Activated T-cell treated with anti-CD3 and anti-CD28 coated beads for 48 hours (primary cell): ENCODE data around the gene CRYBG1.
"Not testable (repeated sequence)": the region's sequence is repeated elsewhere in the genome, so short reads cannot be mapped to it uniquely, and the experiment has no call there.

ENCODE experiments used
- DNase-seq: peaks from one replicate; pipeline ENCODE4 v3.0.0-alpha.2; 2020; ENCODE audit warnings: low read depth

The CRYBG1 gene

DNA sequence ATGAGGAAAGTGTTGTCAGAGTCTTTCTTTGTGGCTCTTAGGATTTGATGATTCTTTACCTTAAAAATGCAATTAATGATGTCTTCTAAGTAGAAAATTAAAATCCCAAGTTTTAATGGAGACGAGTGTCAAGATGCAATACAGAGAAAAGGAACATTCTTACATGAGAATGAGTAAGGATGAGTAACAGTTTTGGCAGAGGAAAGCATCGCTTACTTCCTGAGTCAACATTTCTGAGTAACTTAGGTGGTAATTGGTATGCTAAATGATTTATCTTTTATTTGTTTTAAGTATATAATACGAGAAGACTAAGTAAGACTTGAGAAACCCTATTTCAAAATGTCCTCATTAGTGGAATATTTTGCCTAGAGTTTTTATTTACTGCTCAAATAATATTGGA, 167.5 kb downstream of the CRYBG1 start:
- no peak for DNase-seq

DNA sequence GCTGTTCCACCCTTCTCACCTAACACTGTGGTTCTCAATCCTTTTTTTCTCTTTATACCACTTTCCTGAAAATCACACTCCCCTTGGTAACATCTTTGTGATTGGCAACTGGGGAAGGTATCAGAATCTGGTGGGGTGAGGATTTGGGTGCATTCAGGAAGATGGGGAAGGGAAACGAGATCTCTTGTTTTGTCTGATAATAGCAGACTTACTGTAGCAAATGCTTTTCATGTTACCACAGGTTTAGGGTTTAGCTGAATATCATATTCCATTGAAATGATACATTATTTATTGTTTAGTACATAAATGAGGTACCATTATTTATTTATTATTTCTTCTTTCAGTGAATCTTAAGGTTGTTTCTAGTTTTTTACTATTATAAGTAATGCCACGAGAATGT, 168.0 kb downstream of the CRYBG1 start:
- no peak for DNase-seq

DNA sequence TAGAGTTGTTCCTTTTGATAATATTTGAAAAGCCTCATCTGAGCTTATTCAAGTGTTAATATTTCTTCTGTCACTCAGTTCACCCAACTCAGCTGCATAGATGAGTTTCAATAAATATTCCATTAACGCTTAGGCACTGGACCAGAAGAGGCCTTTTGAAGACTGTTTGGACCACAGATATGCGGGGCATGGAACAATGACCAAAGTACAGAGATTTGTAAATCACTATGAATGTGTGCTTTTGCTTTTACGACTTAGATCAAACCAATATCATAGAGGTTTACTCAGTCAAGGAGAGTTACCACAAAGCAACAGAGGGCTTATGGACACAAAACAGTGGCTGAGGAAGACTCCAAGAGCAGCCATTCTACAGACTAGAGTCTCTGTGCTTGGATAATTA, 168.9 kb downstream of the CRYBG1 start:
- no peak for DNase-seq

DNA sequence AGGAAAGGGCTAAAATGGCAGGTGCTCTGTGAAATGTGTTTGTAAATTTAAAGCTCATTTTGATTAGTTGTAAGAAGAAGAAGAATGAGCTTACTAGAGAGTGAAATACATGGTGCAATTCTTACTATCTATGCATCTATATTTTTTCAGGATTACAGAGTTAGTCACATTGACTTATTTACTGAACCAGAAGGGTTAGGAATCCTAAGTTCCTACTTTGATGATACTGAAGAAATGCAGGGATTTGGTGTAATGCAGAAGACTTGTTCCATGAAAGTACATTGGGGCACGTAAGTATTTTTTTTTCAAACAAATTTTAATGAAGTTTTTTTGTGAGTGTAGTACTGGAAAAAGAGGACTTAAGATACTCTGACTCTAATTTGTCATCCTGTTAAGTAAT, 169.5 kb downstream of the CRYBG1 start:
- no peak for DNase-seq

DNA sequence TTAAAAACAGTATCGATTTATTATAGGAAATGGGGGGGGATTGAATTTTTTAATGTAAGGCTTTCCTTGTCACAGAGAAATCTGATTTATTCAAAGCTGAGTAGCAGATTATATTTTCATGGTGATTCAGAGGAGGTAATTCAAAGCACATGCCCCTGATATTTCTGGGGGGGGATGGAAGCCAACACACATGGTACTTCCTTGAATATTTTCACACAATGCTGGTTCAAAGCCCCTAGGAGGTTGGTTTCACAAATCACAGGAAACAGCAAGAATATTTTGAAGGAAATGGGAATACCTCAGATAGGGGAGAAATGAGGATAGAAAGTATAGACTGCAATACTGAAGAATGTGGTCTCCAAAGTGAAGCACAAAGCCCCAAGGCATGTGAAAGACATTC, 170.0 kb downstream of the CRYBG1 start:
- no peak for DNase-seq

DNA sequence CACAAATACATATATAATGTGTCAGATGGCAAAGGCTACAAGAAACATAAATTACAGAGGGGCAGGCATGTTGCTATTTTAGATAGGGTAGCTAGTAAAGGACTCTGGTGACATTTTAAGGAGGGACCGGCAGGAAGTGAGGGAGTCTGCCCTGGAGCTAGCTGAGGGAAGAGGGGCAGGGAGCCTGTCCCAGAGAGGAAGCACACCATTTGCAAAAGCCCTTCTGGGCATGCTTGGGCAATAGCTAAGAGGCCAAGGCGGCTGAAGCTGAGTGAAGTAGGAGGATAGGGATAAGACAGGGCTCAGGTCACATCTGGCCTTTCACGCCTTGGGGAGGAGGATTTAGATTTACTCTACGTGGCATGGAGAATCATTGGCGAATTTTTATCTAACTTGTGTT, 172.5 kb downstream of the CRYBG1 start:
- DNase-seq = no peak

DNA sequence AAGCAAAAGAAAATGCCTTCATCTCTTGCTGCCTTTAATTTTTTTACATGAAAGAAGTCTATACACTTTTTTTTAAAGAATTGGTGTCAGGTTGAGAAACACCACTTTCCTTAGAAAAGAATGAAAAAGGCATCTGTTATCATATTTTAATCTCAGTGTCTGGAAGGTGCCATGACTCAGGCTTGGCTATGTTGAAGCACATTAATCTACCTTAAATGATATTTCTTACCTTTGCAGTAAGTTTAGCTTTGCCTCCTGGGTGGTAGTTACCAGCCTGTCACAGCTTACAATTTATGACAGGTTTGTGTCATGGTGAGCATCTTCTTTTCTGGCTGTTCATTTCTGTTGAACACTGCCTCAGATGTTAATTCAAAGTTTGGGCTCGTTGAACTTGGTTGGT, 173.5 kb downstream of the CRYBG1 start:
- DNase-seq = no peak

DNA sequence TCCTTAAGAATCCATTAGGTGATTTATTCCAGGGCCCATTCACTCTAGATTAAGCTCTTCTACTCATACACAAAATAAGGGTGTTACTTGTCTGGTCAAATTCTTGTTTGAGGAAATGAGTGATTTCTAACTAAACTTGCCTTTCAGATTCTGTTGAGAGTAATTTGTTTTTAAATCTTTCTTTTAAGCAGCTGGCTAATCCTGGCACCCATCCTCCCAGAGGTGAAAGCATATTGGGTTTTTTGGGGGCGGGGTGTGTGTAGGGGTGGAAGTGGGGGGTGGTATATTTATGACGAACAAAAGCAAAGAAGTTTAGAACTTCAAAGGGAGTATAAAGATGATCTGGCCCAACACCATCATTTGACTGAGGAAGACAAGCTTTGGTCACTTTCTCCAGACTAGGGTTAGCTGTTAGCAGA, 174.1 kb downstream of the CRYBG1 start:
- no peak for DNase-seq

DNA sequence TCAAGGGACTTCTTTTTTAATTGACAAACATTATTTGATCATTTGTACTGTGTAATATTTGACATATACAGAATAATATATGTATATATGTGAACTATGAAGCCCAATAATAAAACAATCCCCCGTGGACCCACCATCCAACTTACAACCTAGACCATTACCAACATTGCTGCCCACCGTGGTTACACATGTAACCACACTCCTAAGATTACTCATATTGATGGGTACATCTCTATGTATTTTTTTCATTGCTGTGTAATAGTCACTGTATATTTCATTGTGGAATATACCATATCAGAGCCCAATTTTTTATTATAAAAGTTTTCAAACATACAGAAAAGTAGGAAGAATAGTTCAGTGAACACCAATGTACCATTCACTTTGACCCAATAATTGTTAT, 174.5 kb downstream of the CRYBG1 start:
- no peak for DNase-seq

DNA sequence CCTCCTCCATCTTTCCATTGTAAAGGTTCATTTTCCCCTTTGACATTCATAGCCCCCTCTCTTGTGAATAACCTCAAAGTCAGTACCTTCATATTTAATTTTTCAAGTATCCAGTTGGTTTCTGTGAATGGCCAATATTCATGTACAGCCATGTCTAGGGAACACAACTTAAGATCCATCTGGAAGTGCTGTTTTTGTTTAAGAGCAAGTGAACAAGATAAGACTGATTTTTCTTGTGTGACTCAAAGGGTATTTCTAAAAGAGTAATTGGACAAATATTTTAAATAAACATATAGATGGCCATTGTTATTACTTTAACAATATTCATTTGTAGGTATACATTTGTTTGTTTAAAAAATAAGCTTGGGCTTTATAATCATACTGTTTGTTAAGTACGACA, 175.8 kb downstream of the CRYBG1 start:
- no peak for DNase-seq

DNA sequence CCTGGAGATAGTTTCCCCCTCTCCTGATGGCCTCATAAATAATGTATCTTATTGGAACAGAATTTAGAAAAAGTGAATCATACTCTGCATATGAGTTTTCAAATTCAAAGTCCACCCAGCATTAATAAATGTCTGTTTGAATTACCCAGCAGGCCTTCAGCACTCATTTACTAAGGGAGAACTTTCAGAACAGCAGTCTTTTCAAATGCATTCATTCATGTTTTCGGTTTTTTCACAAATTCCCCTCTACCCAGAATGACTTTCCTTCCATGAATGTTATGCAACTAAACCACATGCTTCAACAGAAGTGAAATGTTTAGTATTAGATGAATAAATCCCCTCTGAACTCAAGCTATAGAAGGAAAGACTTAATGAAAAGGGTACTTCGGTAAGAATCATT, 176.3 kb downstream of the CRYBG1 start:
- no peak for DNase-seq

DNA sequence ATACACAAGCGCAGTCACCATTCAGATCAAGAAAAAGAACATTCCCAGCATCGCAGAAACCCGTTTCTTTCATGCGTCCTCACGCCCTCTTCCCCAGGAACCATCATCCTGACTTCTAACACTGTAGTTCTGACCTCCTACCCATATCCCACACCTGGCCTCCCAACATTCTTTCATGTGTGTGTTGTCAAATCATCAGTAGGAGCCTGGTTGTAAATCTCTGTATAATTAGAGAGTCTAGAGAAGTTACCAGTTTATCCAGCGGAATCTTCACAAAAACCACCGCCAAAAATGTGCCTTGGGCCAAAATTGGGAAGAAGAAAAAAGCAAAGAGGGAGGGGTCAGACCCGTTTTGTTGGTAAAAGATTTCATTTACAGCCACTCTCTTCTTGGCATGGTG, 177.1 kb downstream of the CRYBG1 start:
- DNase-seq = no peak

DNA sequence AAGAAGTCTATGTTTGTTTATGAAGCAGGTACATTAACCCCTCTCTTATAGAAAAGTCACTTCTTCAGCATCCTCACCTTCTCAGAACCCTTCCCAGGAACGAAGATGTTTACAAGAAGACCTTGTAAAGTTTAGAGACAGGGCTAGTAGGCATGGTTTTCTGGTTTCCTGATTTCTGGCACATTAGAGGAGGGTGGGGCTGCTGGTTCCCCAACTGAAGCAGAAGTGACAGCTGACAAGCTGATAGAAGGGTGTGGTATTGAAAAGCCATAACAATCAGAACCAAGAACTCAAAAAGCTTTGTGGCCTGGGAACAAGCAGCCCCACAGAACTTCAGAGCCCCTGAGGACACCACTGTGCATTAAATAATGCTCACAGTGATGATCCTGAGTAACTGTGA, 177.6 kb downstream of the CRYBG1 start:
- no peak for DNase-seq

DNA sequence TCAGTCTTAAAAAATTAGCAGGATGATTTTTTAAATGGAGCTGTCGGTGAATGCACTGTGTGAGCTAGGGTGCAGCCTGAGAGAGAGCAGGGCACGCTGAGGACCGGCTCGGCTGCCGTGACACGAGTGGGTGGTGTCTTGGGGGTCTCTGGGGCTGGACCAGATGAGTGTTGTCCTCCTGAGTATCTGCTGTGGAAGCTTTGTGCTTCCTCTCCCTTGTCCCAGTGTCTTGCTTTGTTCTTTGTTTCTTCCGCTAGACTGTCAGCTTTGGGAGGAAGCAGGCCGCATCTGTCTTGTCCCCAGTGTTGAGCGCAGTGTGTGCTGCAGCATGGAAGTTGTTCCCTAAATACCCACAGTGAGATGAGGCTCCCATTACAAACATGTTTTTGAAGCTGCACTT, 179.4 kb downstream of the CRYBG1 start:
- DNase-seq = no peak

DNA sequence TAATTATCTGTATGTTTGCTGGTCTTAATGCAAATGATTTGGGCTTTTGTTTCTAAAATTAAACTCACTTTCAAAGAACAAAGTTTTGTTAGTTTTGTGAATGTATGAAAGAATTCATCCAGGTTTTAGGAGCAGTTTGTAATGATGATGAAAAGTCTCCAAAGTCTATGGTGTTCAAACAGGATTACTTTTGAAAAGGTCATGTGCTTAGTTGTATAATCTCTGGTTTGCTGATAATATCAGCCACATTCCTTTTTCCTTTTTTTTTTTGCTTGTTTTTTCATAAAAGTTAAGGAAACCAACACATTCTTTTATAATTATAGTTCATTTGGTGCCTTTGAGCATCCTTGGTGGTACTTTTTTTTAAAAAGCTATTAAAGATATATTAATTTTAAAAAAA, 179.9 kb downstream of the CRYBG1 start:
- no peak for DNase-seq

DNA sequence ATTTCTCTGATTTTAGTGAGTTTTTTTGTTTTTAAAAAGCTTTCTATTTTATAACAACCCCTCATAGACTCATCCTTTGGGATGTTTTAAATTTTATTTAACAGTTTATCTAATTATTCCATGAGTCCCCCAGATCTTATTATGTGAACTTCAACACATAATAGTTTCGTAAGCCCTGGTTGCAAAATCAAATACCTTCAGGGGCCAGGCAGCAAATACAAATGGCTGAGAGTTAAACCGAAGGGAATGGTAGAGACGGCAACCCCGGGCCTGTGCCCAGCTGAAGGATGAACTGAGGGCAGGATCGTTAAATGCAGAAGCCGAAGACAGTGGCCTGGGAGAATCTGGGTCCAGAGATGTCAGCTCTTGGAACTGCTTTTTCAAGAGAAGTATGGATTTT, 180.4 kb downstream of the CRYBG1 start:
- no peak for DNase-seq

DNA sequence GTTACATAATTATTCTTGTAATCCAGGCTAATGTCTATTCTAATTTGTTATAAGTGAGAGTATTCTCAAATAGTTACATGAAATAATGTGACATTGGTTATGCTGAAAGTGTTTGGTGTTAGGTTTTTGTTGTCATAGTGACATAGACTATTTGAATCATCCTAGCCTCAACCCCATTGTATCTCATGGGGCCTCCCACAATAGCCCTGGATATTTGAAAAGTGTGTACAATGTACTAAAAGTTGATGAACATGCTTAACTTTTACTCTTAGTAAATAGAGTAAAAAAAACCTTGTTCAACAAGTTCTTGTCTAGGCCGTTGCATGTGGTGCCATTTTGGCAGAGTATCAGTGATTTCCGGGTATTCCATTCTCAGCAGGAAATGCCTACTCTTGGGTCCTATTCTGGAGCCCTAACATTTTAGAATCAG, 185.8 kb downstream of the CRYBG1 start:
- no peak for DNase-seq

DNA sequence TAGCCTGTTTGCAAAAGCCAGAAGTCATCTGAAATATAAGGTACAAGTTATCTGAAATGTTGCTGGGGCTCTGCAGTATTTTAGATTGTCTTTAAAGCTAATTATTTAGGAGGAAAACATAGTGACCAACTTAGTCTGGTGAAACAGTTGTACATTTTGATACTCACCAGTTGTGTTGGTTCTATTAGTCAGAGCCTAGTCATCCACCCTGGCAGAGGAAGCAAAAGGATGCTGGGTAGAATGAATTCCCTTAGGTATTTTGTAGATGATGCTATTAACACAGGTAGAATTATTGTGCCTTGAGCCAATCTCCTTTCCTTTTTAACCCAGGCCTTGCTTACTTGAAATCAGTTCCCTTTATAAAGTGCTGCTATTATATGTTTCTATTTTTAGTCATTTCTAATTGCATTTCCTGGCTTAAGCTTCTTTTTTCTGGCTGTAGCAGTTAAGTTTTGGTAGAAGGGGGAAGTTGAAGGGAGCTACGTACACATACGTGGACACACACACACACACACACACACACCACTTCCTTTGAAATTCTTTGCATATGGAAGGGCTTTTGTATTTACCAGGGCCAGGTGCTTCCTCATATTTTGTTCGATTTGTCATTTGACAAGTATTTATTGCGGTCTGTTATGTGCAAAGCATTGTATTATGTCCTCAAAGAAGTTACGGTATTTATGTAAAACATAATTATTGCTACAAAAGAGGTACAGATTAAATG, 186.3 kb downstream of the CRYBG1 start:
- no peak for DNase-seq

DNA sequence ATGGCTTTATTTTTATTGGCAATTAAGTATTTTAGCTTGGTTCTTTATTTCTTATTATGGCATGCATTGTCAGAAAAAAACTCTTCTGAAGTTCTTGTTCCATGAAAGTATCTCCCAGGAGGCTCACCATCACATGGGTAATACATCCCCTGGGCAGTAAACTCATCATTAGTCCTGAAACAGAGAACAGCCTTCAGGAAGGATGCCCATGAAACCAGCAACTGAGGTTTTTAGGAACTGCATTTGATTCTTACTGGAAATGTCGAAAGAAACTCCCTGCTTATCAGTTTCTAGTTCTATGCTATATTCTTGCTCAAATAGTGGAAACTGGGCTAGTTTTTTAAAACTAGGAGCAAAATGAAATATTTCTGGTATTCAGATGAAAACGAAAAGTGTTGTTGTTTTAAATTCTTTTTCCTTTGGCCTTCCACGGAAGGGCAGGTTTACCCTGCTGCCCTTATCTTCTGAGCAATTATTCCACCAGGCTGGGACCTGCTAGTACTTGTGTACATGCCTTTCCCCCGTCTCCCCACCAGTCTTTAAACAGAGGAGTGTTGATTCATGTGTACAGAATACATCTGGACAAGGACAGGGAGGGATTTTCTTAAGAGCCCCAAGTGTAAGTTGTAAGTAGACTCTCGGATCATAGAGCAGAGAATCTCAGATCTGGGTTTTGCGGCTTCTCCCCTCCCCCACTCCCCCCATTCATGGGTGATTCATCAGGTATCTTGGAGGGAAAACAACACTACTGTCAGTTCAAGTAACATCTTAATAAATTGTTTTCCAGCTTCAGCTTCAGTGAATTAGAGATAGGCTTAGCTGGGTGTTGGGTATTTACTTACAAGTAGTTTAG, 187.3 kb downstream of the CRYBG1 start:
- DNase-seq = no peak

DNA sequence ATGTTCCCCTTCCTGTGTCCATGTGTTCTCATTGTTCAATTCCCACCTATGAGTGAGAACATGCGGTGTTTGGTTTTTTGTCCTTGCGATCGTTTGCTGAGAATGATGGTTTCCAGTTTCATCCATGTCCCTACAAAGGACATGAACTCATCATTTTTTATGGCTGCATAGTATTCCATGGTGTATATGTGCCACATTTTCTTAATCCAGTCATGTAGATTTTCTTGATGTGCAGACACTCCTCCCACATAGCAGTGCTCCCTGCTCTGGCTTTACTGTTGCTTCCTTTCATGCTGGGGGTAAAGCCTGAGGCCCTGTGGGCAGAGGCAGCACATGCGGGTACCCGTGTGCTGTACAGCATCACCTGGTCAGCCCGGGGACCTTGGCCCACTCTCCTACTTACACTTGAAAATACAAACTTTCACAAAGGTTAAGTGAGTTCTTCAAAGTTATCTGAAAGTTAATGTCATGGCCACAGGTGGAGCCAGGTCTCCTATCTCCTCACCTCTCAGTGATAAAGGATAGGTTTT, 188.5 kb downstream of the CRYBG1 start:
- DNase-seq = not testable (repeated sequence)

DNA sequence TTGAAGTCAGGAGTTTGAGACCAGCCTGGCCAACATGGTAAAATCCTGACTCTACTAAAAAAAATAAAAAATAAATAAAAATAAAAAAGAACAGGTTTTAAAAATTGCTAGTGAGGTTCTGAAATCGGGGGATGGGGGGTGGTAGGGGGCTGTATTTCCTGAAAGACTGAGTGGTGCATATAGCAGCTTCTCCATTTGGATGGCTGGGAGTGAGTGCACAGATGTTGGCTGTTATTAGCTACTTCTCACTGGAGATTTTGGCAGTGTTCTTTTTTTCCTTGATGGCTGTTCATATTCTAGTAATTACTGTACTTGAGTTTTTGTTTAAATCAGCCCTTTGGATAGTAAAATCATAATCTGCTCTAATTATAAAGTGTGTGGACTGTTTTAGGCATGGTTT, 189.0 kb downstream of the CRYBG1 start:
- DNase-seq = no peak

DNA sequence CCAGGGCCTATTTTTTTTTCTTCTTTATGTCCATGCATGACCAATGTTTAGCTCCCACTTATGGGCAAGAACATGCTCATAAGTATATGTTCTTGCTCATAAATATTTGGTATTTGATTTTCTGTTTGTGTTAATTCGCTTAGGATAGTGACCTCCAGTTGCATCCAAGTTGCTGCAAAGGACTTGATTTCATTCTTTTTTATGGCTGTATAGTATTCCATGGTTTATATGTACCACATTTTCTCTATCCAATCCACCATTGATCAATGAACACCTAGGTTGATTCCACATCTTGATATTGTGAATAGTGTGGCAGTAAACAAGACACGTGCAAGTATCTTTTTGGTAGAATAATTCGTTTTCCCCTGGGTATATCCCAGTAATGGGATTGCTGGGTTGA, 190.6 kb downstream of the CRYBG1 start:
- no peak for DNase-seq

DNA sequence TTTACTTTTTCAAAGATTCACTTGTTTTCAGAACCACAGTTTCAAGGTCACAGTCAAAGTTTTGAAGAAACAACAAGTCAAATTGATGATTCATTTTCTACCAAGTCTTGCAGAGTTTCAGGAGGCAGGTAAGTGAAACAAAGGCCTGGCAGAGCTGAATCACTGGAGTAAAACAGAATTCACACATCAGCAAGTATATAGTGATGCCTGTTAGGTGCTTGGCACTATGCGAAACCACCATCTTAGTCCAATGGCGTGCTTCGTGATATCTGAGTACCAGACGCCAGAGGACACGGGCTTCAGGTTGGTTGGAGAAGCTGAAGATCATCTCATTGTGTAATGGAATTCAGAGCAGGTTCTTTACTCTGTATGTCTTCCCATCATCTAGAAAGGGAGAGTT, 192.9 kb downstream of the CRYBG1 start:
- DNase-seq = peak; percentile 23
